ENCODE measurements around the gene EPG5.
"Not testable (repeated sequence)": the region's sequence is repeated elsewhere in the genome, so short reads cannot be mapped to it uniquely, and the experiment has no call there.

EPG5 gene

GRCh38 chr18:45836242-45837205, 130.6 kb downstream of the EPG5 start:
- DNase-seq: no peak

- no peak for DNase-seq
Observed at GRCh38 chr18:45835057-45835636, 132.0 kb downstream of the EPG5 start.

- DNase-seq: no peak
Observed at GRCh38 chr18:45834306-45834705, 132.8 kb downstream of the EPG5 start.

- no peak for DNase-seq
Observed at GRCh38 chr18:45833846-45834245, 133.3 kb downstream of the EPG5 start.

GRCh38 chr18:45830917-45831316, 136.2 kb downstream of the EPG5 start:
- no peak for DNase-seq

GRCh38 chr18:45829855-45830254, 137.3 kb downstream of the EPG5 start:
- no peak for DNase-seq

GRCh38 chr18:45828917-45829811, 138.0 kb downstream of the EPG5 start:
- no peak for DNase-seq

- not testable (repeated sequence) for DNase-seq
Observed at GRCh38 chr18:45826716-45827115, 140.4 kb downstream of the EPG5 start.

- DNase-seq: no peak
Observed at GRCh38 chr18:45826084-45826483, 141.0 kb downstream of the EPG5 start.

- DNase-seq: no peak
Observed at GRCh38 chr18:45825258-45826044, 141.7 kb downstream of the EPG5 start, which contains the start of gene SIGLEC15. TSS of gene SIGLEC15 (plus strand) at chr18:45825675. CDS start at chr18:45825729, 54 bp downstream.

GRCh38 chr18:45821711-45822110, 145.4 kb downstream of the EPG5 start:
- DNase-seq: no peak

GRCh38 chr18:45821026-45821425, 146.1 kb downstream of the EPG5 start:
- DNase-seq: no peak

- no peak for DNase-seq
Observed at GRCh38 chr18:45820106-45820745, 146.9 kb downstream of the EPG5 start.

GRCh38 chr18:45818765-45819164, 148.4 kb downstream of the EPG5 start:
- DNase-seq: not testable (repeated sequence)

- DNase-seq: peak; percentile 54
Observed at GRCh38 chr18:45817543-45817942, 149.6 kb downstream of the EPG5 start.

- DNase-seq: not testable (repeated sequence)
Observed at GRCh38 chr18:45814733-45815132, 152.4 kb downstream of the EPG5 start.

GRCh38 chr18:45807144-45807543, 160.0 kb downstream of the EPG5 start:
- DNase-seq: peak; percentile 13

GRCh38 chr18:45806226-45806625, 160.9 kb downstream of the EPG5 start:
- DNase-seq: no peak

- no peak for DNase-seq
Observed at GRCh38 chr18:45805551-45805950, 161.6 kb downstream of the EPG5 start.

- DNase-seq: peak; percentile 53
Observed at GRCh38 chr18:45802814-45803492, 164.2 kb downstream of the EPG5 start.

- DNase-seq: no peak
Observed at GRCh38 chr18:45801416-45802004, 165.6 kb downstream of the EPG5 start.
